GM12878 (cell line): ENCODE results near the gene ZCCHC13. TPM values are rescaled to one million over a fixed set of nuclear protein-coding genes. Genes with fewer than 3 reads are reported as not detected.

Source experiments
- ATAC-seq: fragments of 200-7000 bp; cut with Tn5 transposase; 3 replicates; pipeline ENCODE4 v1.9.1; 2020; ENCODE audit warnings: mild to moderate bottlenecking, moderate library complexity
- BruUV-seq: library from RNA; stranded (reverse); fragments of 400-500 nt; replicated peaks from 2 replicates; lab custom pipeline; 2021; lab: Mats Ljungman, UMichigan
- CTCF ChIA-PET: fragments of 300-600 bp; sonication (Branson Sonifier 250); formaldehyde crosslinking; extraction: SDS; loops from one replicate; lab custom pipeline; 2021; ENCODE audit warnings: inconsistent platforms; lab: Yijun Ruan, JAX
- POLR2A ChIA-PET: fragments of 350-600 bp; formaldehyde crosslinking; extraction: SDS; loops from one replicate; lab custom pipeline; 2021; ENCODE audit warnings: inconsistent platforms; lab: Charles Lee
- RAD21 ChIA-PET: fragments of 300-600 bp; sonication (Branson Sonifier 250); formaldehyde crosslinking; loops from one replicate; lab custom pipeline; 2023; ENCODE audit warnings: antibody characterized with exemption; ENCODE audit not compliant: unreplicated experiment; lab: Charles Lee
- SMC1A ChIA-PET: fragments of 300-600 bp; sonication (Branson Sonifier 250); formaldehyde crosslinking; loops from one replicate; lab custom pipeline; 2023; ENCODE audit not compliant: unreplicated experiment, uncharacterized antibody; lab: Charles Lee
- DNase-seq: peaks from one replicate; pipeline ENCODE4 v3.0.0-alpha.2; 2011; ENCODE audit warnings: low read depth, low spot score
- FAIRE-seq: peaks from 3 replicates; lab custom pipeline; 2011; peaks lifted over from hg19 to GRCh38; lab: Jason Lieb, UNC
- H2AFZ ChIP-seq: 2 replicates; pipeline ENCODE4 v1.6.0; 2011; ENCODE audit warnings: low read depth, low read length, control low read depth; ENCODE audit not compliant: control insufficient read depth
- H3K27ac ChIP-seq: 2 replicates; pipeline ENCODE4 v1.5.1; 2011; ENCODE audit warnings: control low read depth; ENCODE audit not compliant: control insufficient read depth, insufficient read depth
- H3K27me3 ChIP-seq, 2 experiments: replicated peaks in 1 of 2; 2 replicates each; pipeline versions ENCODE4 v1.6.0 to v1.6.1; 2011; ENCODE audit warnings: low read length in 1 of 2; ENCODE audit not compliant: control insufficient read depth in 2 of 2, insufficient read depth in 2 of 2
- H3K36me3 ChIP-seq, 2 experiments: 2 replicates each; pipeline ENCODE4 v1.5.1; 2011; ENCODE audit warnings: low read length in 1 of 2; ENCODE audit not compliant: control insufficient read depth in 2 of 2, insufficient read depth in 2 of 2
- H3K4me1 ChIP-seq: 2 replicates; pipeline ENCODE4 v1.6.1; 2011; ENCODE audit warnings: mild to moderate bottlenecking, low read length, moderate library complexity, mixed read lengths; ENCODE audit not compliant: control insufficient read depth, insufficient read depth
- H3K4me2 ChIP-seq: 2 replicates; pipeline ENCODE4 v1.6.0; 2011; ENCODE audit warnings: control low read depth; ENCODE audit not compliant: control insufficient read depth, insufficient read depth
- H3K4me3 ChIP-seq: fragments of 200-600 bp; sonication (generic); 2 replicates; pipeline ENCODE4 v1.5.1; 2016
- H3K79me2 ChIP-seq: 2 replicates; pipeline ENCODE4 v1.6.0; 2011; ENCODE audit warnings: low read length; ENCODE audit not compliant: control insufficient read depth, insufficient read depth
- H3K9ac ChIP-seq: 2 replicates; pipeline ENCODE4 v1.8.0; 2011; ENCODE audit warnings: low read length, control low read depth, mixed read lengths; ENCODE audit not compliant: control insufficient read depth, insufficient read depth
- H3K9me3 ChIP-seq: replicated peaks from 3 replicates; pipeline ENCODE4 v1.5.1; 2011; ENCODE audit warnings: mild to moderate bottlenecking, low read length; ENCODE audit not compliant: control insufficient read depth, insufficient read depth
- H4K20me1 ChIP-seq: 2 replicates; pipeline ENCODE4 v1.6.0; 2011; ENCODE audit not compliant: control insufficient read depth, insufficient read depth
- BRCA1 ChIP-seq: IDR thresholded peaks from 2 replicates; pipeline ENCODE4 v1.6.1; 2011; ENCODE audit warnings: low read depth, low read length, improper control_type of control experiment
- E2F8 ChIP-seq: fragments of 450-650 bp; IDR thresholded peaks from 2 replicates; pipeline ENCODE4 v1.6.1; 2018; ENCODE audit warnings: mild to moderate bottlenecking, low read depth, moderate library complexity; ENCODE audit not compliant: partially characterized antibody
- IKZF1 ChIP-seq: fragments of 450-650 bp; conservative IDR thresholded peaks from 2 replicates; pipeline ENCODE4 v1.6.1; 2017; ENCODE audit warnings: antibody characterized with exemption, mild to moderate bottlenecking
- MTA2 ChIP-seq: fragments of 450-650 bp; IDR thresholded peaks from 2 replicates; pipeline ENCODE4 v1.6.1; 2016; ENCODE audit warnings: low read depth, mild to moderate bottlenecking, moderate library complexity
- NFXL1 ChIP-seq: fragments of 450-650 bp; IDR thresholded peaks from 2 replicates; pipeline ENCODE4 v1.6.1; 2017; ENCODE audit warnings: antibody characterized with exemption, mild to moderate bottlenecking, borderline replicate concordance
- NR2C1 ChIP-seq: fragments of 450-650 bp; IDR thresholded peaks from 2 replicates; pipeline ENCODE4 v1.6.1; 2017; ENCODE audit warnings: antibody characterized with exemption, mild to moderate bottlenecking, moderate library complexity
- NR2F1 ChIP-seq: fragments of 450-650 bp; conservative IDR thresholded peaks from 2 replicates; pipeline ENCODE4 v1.6.1; 2017; ENCODE audit warnings: mild to moderate bottlenecking
- PAX5 ChIP-seq: IDR thresholded peaks from 2 replicates; pipeline ENCODE4 v1.6.1; 2011; ENCODE audit warnings: low read depth, low read length, borderline replicate concordance
- RFX5 ChIP-seq: IDR thresholded peaks from 2 replicates; pipeline ENCODE4 v1.6.1; 2011; ENCODE audit warnings: low read depth, low read length, improper control_type of control experiment
- SMAD5 ChIP-seq: IDR thresholded peaks from 2 replicates; pipeline ENCODE4 v1.6.1; 2016; ENCODE audit warnings: antibody characterized with exemption, low read depth
- SMC3 ChIP-seq: IDR thresholded peaks from 2 replicates; pipeline ENCODE4 v1.6.1; 2011; ENCODE audit warnings: low read length, improper control_type of control experiment, borderline replicate concordance
- TCF3 ChIP-seq: IDR thresholded peaks from 2 replicates; pipeline ENCODE4 v1.6.1; 2012; ENCODE audit warnings: low read depth, mild to moderate bottlenecking, low read length, borderline replicate concordance; ENCODE audit not compliant: insufficient read depth
- YY1 ChIP-seq: IDR thresholded peaks from 2 replicates; pipeline ENCODE4 v1.6.1; 2011; ENCODE audit warnings: low read depth, mild to moderate bottlenecking, low read length
- ZNF622 ChIP-seq: fragments of 450-650 bp; IDR thresholded peaks from 2 replicates; pipeline ENCODE4 v1.6.1; 2017; ENCODE audit warnings: mild to moderate bottlenecking, inconsistent platforms
- ZSCAN29 ChIP-seq: fragments of 450-650 bp; IDR thresholded peaks from 2 replicates; pipeline ENCODE4 v1.6.1; 2017; ENCODE audit warnings: mild to moderate bottlenecking, moderate library complexity
- WGBS: methylation state at CpG from one replicate; pipeline ENCODE4 v1.1.6; 2016; ENCODE audit warnings: low lambda C conversion rate; ENCODE audit not compliant: insufficient replicate concordance, insufficient coverage; ENCODE audit errors: missing lambda C conversion rate; 5-methylcytosine and 5-hydroxymethylcytosine counted together
- in situ Hi-C: fragments of 300-500 bp; cut with MboI; formaldehyde crosslinking; loops from 9 replicates; pipeline ENCODE4 v1.14.3; 2018; ENCODE audit warnings: mixed read lengths
- intact Hi-C: fragments of 100-400 bp; cut with micrococcal nuclease; formaldehyde crosslinking; loops from one replicate; pipeline ENCODE4 v1.14.2; 2022; ENCODE audit not compliant: unreplicated experiment
- polyA plus RNA-seq, 11 experiments: library from polyadenylated mRNA; depleted of rRNA in 4 of 11; unstranded in 6 of 11; stranded (reverse) in 5 of 11; fragments of >200 nt; fragmentation: Nextera tagmentation in 4 of 11; fragmentation: Illumina TruSeq in 1 of 11; extraction: Ambion mirVana in 4 of 11; extraction: Trizol in 1 of 11; gene quantifications; 1 replicate in 1 of 11; 2 replicates in 10 of 11; pipeline versions ENCODE4 v1.2.1 to v1.2.3, GENCODE V29; 2011 to 2016; ENCODE audit warnings: inconsistent platforms in 2 of 11, missing spikeins in 2 of 11, low read depth in 1 of 11
- total RNA-seq, 4 experiments: library from RNA; depleted of rRNA in 3 of 4; stranded (reverse); fragments of >200 nt in 3 of 4; fragmentation: Illumina TruSeq in 1 of 4; extraction: Trizol in 1 of 4; gene quantifications; 2 replicates each; pipeline versions ENCODE4 v1.2.1 to v1.2.3, GENCODE V29; 2013 to 2021
- TF ChIP-seq, protein P1 (sequence below): IDR thresholded peaks from 2 replicates; pipeline ENCODE4 v1.6.1; 2011; ENCODE audit warnings: low read depth, low read length, improper control_type of control experiment, borderline replicate concordance
- TF ChIP-seq, protein P2 (sequence below): fragments of 150-350 bp; IDR thresholded peaks from 2 replicates; pipeline ENCODE4 v1.6.1; 2016; ENCODE audit warnings: low read depth, low read length

The ZCCHC13 gene
- total and polyA plus RNA-seq, 10 of the 15 experiments (the other 5 are each of a cell fraction or from before 2014, with no cell fraction given), result not detected

- no peak overlapping the region for H3K9ac ChIP-seq
- no peak overlapping the region for H2AFZ ChIP-seq
- in situ Hi-C loops, result no loop called here
- H3K79me2 ChIP-seq, result peaks cover 6% of the 10 kb centered on the region
- CTCF ChIA-PET, result no interaction called here
- no peaks in the 10 kb centered on the region for H3K27me3 ChIP-seq
- SMC1A ChIA-PET, result interaction anchor here (1.0 to 1.8 kb wide), 3 partner anchors 8 to 11 kb away, joined by 3 to 5 read pairs (median 5); no protein-coding TSS in a partner anchor
- no peaks in the 10 kb centered on the region for H3K4me1 ChIP-seq
- WGBS, result 0% methylated on average over 3 of the region's 3 CpGs
- FAIRE-seq, result no peak
- BruUV-seq, result no TSS peak
- POLR2A ChIA-PET, result no interaction called here
- intact Hi-C loops, result no loop called here
- H4K20me1 ChIP-seq, result peaks cover 3% of the 10 kb centered on the region; the same call in 1 of the 2 replicates
- no peak overlapping the region for H3K4me2 ChIP-seq
- H3K4me3 ChIP-seq, result no peak overlapping the region
- peaks cover 0 to under 1% of the 10 kb centered on the region in 2 experiments; a peak in 1 of 4 replicates for H3K36me3 ChIP-seq
- ATAC-seq, result peak; percentile 87
- H3K27ac ChIP-seq, result no peak overlapping the region
- H3K9me3 ChIP-seq, result no peaks in the 10 kb centered on the region
- RAD21 ChIA-PET, result interaction anchor here (1.9 kb wide), 1 partner anchor 11 kb away, joined by 8 read pairs; no protein-coding TSS in a partner anchor
- DNase-seq, result no peak
- TF ChIP-seq TCF3 (no peak), IKZF1 (0 out of 2 replicates have a peak, but pooled peaks have one; percentile 29), NR2F1 (no peak), SMC3 (no peak), MTA2 (peak; percentile 39; the same call in 1 of the 2 replicates), NR2C1 (no peak), SMAD5 (no peak), PAX5 (peak; percentile 34; the same call in 1 of the 2 replicates), ZNF622 (no peak), BRCA1 (no peak), YY1 (no peak), NFXL1 (no peak), RFX5 (no peak), ZSCAN29 (no peak), E2F8 (no peak)
- TF ChIP-seq, protein P1, sequence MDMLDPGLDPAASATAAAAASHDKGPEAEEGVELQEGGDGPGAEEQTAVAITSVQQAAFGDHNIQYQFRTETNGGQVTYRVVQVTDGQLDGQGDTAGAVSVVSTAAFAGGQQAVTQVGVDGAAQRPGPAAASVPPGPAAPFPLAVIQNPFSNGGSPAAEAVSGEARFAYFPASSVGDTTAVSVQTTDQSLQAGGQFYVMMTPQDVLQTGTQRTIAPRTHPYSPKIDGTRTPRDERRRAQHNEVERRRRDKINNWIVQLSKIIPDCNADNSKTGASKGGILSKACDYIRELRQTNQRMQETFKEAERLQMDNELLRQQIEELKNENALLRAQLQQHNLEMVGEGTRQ, result no peak
- TF ChIP-seq, protein P2, sequence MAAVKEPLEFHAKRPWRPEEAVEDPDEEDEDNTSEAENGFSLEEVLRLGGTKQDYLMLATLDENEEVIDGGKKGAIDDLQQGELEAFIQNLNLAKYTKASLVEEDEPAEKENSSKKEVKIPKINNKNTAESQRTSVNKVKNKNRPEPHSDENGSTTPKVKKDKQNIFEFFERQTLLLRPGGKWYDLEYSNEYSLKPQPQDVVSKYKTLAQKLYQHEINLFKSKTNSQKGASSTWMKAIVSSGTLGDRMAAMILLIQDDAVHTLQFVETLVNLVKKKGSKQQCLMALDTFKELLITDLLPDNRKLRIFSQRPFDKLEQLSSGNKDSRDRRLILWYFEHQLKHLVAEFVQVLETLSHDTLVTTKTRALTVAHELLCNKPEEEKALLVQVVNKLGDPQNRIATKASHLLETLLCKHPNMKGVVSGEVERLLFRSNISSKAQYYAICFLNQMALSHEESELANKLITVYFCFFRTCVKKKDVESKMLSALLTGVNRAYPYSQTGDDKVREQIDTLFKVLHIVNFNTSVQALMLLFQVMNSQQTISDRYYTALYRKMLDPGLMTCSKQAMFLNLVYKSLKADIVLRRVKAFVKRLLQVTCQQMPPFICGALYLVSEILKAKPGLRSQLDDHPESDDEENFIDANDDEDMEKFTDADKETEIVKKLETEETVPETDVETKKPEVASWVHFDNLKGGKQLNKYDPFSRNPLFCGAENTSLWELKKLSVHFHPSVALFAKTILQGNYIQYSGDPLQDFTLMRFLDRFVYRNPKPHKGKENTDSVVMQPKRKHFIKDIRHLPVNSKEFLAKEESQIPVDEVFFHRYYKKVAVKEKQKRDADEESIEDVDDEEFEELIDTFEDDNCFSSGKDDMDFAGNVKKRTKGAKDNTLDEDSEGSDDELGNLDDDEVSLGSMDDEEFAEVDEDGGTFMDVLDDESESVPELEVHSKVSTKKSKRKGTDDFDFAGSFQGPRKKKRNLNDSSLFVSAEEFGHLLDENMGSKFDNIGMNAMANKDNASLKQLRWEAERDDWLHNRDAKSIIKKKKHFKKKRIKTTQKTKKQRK, result no peak
Observed at GRCh38 chrX:74280759-74281158, 23.2 kb upstream of the ZCCHC13 start.
